HG02623 (cell line): ENCODE data around the gene DGKA.
A peak's percentile ranks its signal among the peaks of the same experiment; 100 is the strongest.
"Not testable (repeated sequence)": the region's sequence is repeated elsewhere in the genome, so short reads cannot be mapped to it uniquely, and the experiment has no call there.

ENCODE experiments used
- ATAC-seq: cut with Tn5 transposase; IDR thresholded peaks from one replicate; pipeline ENCODE4 v1.9.1; 2021; ENCODE audit warnings: moderate library complexity; ENCODE audit not compliant: unreplicated experiment

DGKA gene

GRCh38 chr12:55966408-55967281 lies 35.7 kb downstream of the DGKA start, which contains the start of gene CDK2:
Gene CDK2, plus strand, starts transcription at chr12:55966830. Its CDS starts 179 bp downstream, at chr12:55967009.
- ATAC-seq = peak; percentile 88

GRCh38 chr12:55969356-55969755 lies 38.4 kb downstream of the DGKA start:
- ATAC-seq = no peak

- no peak for ATAC-seq
These were observed 39.8 kb downstream of the DGKA start for GRCh38 chr12:55970775-55971174.

- ATAC-seq = no peak
These were observed 41.1 kb downstream of the DGKA start for GRCh38 chr12:55972042-55972441.

GRCh38 chr12:55972456-55972855 lies 41.5 kb downstream of the DGKA start:
- ATAC-seq = no peak

- ATAC-seq = no peak
These were observed 42.1 kb downstream of the DGKA start for GRCh38 chr12:55972911-55973598.

- ATAC-seq = peak; percentile 91
These were observed 42.8 kb downstream of the DGKA start, which contains the start of gene RAB5B for GRCh38 chr12:55973599-55974307. Gene RAB5B, plus strand, starts transcription at chr12:55974078. Its CDS starts 12,883 bp downstream, at chr12:55986961.

GRCh38 chr12:55974308-55974730 lies 43.4 kb downstream of the DGKA start:
- peak; percentile 7 for ATAC-seq

GRCh38 chr12:55978393-55978792 lies 47.4 kb downstream of the DGKA start:
- no peak for ATAC-seq

- no peak for ATAC-seq
These were observed 48.1 kb downstream of the DGKA start for GRCh38 chr12:55979069-55979468.

- not testable (repeated sequence) for ATAC-seq
These were observed 50.9 kb downstream of the DGKA start for GRCh38 chr12:55981882-55982281.

- peak; percentile 72 for ATAC-seq
These were observed 51.5 kb downstream of the DGKA start for GRCh38 chr12:55982319-55982936.

- ATAC-seq = no peak
These were observed 52.4 kb downstream of the DGKA start for GRCh38 chr12:55983232-55983842.

GRCh38 chr12:55984861-55985260 lies 53.9 kb downstream of the DGKA start:
- ATAC-seq = no peak

GRCh38 chr12:55985341-55985740 lies 54.4 kb downstream of the DGKA start:
- no peak for ATAC-seq

- ATAC-seq = not testable (repeated sequence)
These were observed 55.0 kb downstream of the DGKA start for GRCh38 chr12:55985976-55986375.

- no peak for ATAC-seq
These were observed 60.1 kb downstream of the DGKA start for GRCh38 chr12:55991110-55991509.

- ATAC-seq = no peak
These were observed 62.4 kb downstream of the DGKA start for GRCh38 chr12:55993230-55993853.

- ATAC-seq = no peak
These were observed 64.4 kb downstream of the DGKA start for GRCh38 chr12:55995366-55995765.

- ATAC-seq = no peak
These were observed 65.3 kb downstream of the DGKA start for GRCh38 chr12:55996201-55996714.
